ENCODE results near the gene FOSL2.
"Not testable (repeated sequence)": the region's sequence is repeated elsewhere in the genome, so short reads cannot be mapped to it uniquely, and the experiment has no call there.

Gene FOSL2

GRCh38 chr2:28370354-28370753 is 22.3 kb upstream of the FOSL2 start:
- TF ChIP-seq CTCF (IDR thresholded peaks at IDR 0.05) = no peak
- Histone ChIP-seq H3K36me3 (no peaks in the 10 kb centered on the region), H3K9me3 (no peaks in the 10 kb centered on the region), H3K4me3 (no peak overlapping the region), H3K27ac (no peak overlapping the region), H3K4me1 (no peaks in the 10 kb centered on the region), H3K27me3 (peaks cover 0 to 3% of the 10 kb centered on the region in 2 donors)
- intact Hi-C loops (cut with DNase I; ENCODE audit: low total_unique reads) = no loop called here
- DNase-seq = no peak

- H3K27ac ChIP-seq; H3K27me3 ChIP-seq; intact Hi-C loops (cut with DNase I; ENCODE audit: low total_unique reads); H3K36me3 ChIP-seq; H3K4me1 ChIP-seq; H3K4me3 ChIP-seq; H3K9me3 ChIP-seq; DNase-seq: not testable (repeated sequence)
These were observed 20.9 kb upstream of the FOSL2 start for GRCh38 chr2:28371728-28372127.

- Histone ChIP-seq H3K36me3 (no peaks in the 10 kb centered on the region), H3K27ac (no peak overlapping the region), H3K9me3 (no peaks in the 10 kb centered on the region), H3K4me3 (no peak overlapping the region), H3K27me3 (no peaks in the 10 kb centered on the region), H3K4me1 (no peaks in the 10 kb centered on the region)
- intact Hi-C loops (cut with DNase I; ENCODE audit: low total_unique reads) = no loop called here
- no peak for DNase-seq
- no peak for TF ChIP-seq CTCF (IDR thresholded peaks at IDR 0.05)
These were observed 18.8 kb upstream of the FOSL2 start for GRCh38 chr2:28373854-28374253.

GRCh38 chr2:28374331-28374730 is 18.3 kb upstream of the FOSL2 start:
- H3K4me1 ChIP-seq = no peaks in the 10 kb centered on the region

GRCh38 chr2:28375236-28375635 is 17.4 kb upstream of the FOSL2 start:
- intact Hi-C loops (cut with DNase I; ENCODE audit: low total_unique reads) = no loop called here

More at GRCh38 chr2:28374331-28374730, 18.3 kb upstream of the FOSL2 start:
- Histone ChIP-seq H3K4me3 (no peak overlapping the region), H3K9me3 (no peaks in the 10 kb centered on the region), H3K36me3 (no peaks in the 10 kb centered on the region), H3K27me3 (no peaks in the 10 kb centered on the region), H3K27ac (no peak overlapping the region)
- no peak for TF ChIP-seq CTCF (IDR thresholded peaks at IDR 0.05)
- intact Hi-C loops (cut with DNase I; ENCODE audit: low total_unique reads) = no loop called here
- DNase-seq = no peak

More at GRCh38 chr2:28375236-28375635, 17.4 kb upstream of the FOSL2 start:
- DNase-seq = no peak
- no peaks in the 10 kb centered on the region for H3K9me3 ChIP-seq
- no peaks in the 10 kb centered on the region for H3K27me3 ChIP-seq
- H3K36me3 ChIP-seq = no peaks in the 10 kb centered on the region
- H3K27ac ChIP-seq = no peak overlapping the region
- no peak for TF ChIP-seq CTCF (IDR thresholded peaks at IDR 0.05)
- H3K4me3 ChIP-seq = no peak overlapping the region
- H3K4me1 ChIP-seq = no peaks in the 10 kb centered on the region

Data from tibial artery (tissue), 4 donors.